ENCODE results near the gene PRMT2. TPM values are rescaled to one million over a fixed set of nuclear protein-coding genes. Genes with fewer than 3 reads are reported as not detected.

The PRMT2 gene
- total RNA-seq, 1 experiment from 2014 or later: 60.5 TPM

DNA sequence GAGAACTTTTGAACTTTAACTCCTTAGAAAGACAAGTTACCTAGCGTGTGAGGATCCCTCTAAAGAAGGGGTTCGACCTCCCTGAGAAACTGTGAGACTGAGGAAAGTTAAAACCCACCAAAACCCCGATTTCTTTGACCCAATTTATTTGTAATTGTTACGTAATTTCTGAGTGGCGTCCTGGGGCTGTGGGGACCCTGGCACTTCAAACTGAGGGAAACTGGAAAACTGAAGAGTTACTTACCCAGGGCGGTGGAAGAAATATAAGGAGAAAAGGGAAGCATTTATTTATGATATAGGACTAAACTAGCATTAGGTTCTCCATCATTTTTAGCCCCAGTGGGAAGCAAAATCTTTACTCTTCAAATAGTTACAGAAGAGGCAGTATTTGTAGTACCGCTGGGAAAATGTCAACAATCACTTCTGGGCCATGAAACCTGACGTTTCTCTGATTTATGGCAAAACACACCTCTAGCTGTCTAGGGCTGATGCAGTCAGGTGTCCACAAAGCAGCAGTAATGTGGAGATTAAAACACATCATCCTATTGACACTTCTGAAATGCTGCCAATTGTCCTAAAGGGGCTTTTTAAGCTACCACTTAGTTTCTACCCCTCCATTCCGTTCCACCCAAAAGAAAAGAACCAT, 31.0 kb upstream of the PRMT2 start:
- no peak overlapping the region for H3K4me3 ChIP-seq (ENCODE audit: low read depth in 2 of 2, low read length in 2 of 2)
- no peaks in the 10 kb centered on the region for H3K36me3 ChIP-seq (ENCODE audit: control insufficient read depth, insufficient read depth, low read length)
- POLR2A ChIA-PET: no interaction called here
- ATAC-seq (no peak), DNase-seq (ENCODE audit: low read depth, low spot score) (no peak)
- CTCF ChIA-PET: no interaction called here
- H3K27ac ChIP-seq (ENCODE audit: low read length): no peak overlapping the region
- intact Hi-C loops (cut with micrococcal nuclease; ENCODE audit: unreplicated experiment): no loop called here
- no peaks in the 10 kb centered on the region for H3K9me3 ChIP-seq (ENCODE audit: control insufficient read depth, insufficient read depth, low read depth, low read length)
- no peaks in the 10 kb centered on the region for H3K4me1 ChIP-seq (ENCODE audit: control insufficient read depth, insufficient read depth, low read length)
- no peaks in the 10 kb centered on the region for H3K27me3 ChIP-seq (ENCODE audit: control insufficient read depth, insufficient read depth, low read length)
- no peak for TF ChIP-seq TCF7L2 (IDR thresholded peaks at IDR 0.05; ENCODE audit: low read depth, low read length)
- TF ChIP-seq, protein P1, sequence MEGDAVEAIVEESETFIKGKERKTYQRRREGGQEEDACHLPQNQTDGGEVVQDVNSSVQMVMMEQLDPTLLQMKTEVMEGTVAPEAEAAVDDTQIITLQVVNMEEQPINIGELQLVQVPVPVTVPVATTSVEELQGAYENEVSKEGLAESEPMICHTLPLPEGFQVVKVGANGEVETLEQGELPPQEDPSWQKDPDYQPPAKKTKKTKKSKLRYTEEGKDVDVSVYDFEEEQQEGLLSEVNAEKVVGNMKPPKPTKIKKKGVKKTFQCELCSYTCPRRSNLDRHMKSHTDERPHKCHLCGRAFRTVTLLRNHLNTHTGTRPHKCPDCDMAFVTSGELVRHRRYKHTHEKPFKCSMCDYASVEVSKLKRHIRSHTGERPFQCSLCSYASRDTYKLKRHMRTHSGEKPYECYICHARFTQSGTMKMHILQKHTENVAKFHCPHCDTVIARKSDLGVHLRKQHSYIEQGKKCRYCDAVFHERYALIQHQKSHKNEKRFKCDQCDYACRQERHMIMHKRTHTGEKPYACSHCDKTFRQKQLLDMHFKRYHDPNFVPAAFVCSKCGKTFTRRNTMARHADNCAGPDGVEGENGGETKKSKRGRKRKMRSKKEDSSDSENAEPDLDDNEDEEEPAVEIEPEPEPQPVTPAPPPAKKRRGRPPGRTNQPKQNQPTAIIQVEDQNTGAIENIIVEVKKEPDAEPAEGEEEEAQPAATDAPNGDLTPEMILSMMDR (IDR thresholded peaks at IDR 0.05): no peak
- TF ChIP-seq, protein P2, sequence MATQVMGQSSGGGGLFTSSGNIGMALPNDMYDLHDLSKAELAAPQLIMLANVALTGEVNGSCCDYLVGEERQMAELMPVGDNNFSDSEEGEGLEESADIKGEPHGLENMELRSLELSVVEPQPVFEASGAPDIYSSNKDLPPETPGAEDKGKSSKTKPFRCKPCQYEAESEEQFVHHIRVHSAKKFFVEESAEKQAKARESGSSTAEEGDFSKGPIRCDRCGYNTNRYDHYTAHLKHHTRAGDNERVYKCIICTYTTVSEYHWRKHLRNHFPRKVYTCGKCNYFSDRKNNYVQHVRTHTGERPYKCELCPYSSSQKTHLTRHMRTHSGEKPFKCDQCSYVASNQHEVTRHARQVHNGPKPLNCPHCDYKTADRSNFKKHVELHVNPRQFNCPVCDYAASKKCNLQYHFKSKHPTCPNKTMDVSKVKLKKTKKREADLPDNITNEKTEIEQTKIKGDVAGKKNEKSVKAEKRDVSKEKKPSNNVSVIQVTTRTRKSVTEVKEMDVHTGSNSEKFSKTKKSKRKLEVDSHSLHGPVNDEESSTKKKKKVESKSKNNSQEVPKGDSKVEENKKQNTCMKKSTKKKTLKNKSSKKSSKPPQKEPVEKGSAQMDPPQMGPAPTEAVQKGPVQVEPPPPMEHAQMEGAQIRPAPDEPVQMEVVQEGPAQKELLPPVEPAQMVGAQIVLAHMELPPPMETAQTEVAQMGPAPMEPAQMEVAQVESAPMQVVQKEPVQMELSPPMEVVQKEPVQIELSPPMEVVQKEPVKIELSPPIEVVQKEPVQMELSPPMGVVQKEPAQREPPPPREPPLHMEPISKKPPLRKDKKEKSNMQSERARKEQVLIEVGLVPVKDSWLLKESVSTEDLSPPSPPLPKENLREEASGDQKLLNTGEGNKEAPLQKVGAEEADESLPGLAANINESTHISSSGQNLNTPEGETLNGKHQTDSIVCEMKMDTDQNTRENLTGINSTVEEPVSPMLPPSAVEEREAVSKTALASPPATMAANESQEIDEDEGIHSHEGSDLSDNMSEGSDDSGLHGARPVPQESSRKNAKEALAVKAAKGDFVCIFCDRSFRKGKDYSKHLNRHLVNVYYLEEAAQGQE (IDR thresholded peaks at IDR 0.05; ENCODE audit: insufficient read depth in 1 of 2, low read depth in 2 of 2, low read length in 1 of 2): no peak
- no peak for TF ChIP-seq POLR2AphosphoS5 (IDR thresholded peaks at IDR 0.05; ENCODE audit: low read depth, low read length)
- TF ChIP-seq SIN3A (IDR thresholded peaks at IDR 0.05; ENCODE audit: borderline replicate concordance, insufficient read depth, low read depth, low read length): no peak
- no TSS peak for BruUV-seq (replicated peaks)
- in situ Hi-C loops (cut with HindIII; ENCODE audit: low pct_unique_long_range_greater_than_20kb, low sequenced_read_pairs): no loop called here

DNA sequence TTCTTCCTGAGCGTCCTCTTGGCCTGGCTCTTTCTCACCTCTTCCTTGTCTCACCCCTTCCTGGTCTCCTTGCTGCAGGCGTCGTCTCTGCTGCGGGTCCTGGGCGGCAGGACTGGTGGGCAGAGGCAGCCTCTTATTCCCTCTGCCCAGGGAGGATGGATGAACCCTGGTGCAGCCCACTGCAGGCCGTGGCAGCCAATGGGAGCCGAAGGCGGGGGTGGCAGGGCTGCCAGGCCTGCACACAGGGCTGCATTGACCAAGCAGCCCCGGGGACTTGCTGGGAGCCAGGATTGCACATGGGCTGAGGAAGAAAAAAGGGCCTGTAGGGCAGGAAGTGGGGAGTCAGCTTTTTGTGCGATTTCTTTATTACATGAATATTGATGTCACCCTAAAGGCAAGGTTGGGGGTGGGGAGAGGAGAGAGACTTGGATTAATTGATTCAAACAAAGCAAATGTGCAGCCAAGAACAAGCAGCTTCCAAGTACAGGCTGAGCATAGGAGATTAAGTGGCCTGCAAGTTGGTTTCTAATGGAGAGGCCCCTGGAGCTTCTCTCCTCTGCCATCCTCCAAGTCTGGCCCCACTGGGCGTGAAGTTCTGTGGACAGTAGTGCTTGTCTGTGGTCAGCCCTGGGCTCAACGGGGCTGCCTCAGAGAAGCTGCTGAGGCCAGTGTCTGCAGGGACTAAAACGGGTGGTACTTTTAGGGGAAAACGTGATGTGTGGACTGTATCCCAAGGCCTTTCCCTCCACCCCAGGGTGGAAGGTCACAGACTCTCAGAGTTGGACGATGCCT, 30.3 kb upstream of the PRMT2 start, which contains the start of gene S100B:
Gene S100B (minus strand): TSS at position 108 of the 792 bp plus-strand sequence. CDS start 2,667 bp downstream, outside the sequence.
- no TSS peak for BruUV-seq (replicated peaks)
- ChIA-PET POLR2A (no interaction called here), CTCF (no interaction called here)
- Histone ChIP-seq H3K27me3 (ENCODE audit: control insufficient read depth, insufficient read depth, low read length) (no peaks in the 10 kb centered on the region), H3K4me3 (ENCODE audit: low read depth in 2 of 2, low read length in 2 of 2) (no peak within 1 kb of the TSS), H3K4me1 (ENCODE audit: control insufficient read depth, insufficient read depth, low read length) (no peaks in the 10 kb centered on the region), H3K9me3 (ENCODE audit: control insufficient read depth, insufficient read depth, low read depth, low read length) (no peaks in the 10 kb centered on the region), H3K36me3 (ENCODE audit: control insufficient read depth, insufficient read depth, low read length) (no peaks in the 10 kb centered on the region), H3K27ac (ENCODE audit: low read length) (no peak within 1 kb of the TSS)
- TF ChIP-seq, protein P1 (IDR thresholded peaks at IDR 0.05): no peak
- no peak for TF ChIP-seq TCF7L2 (IDR thresholded peaks at IDR 0.05; ENCODE audit: low read depth, low read length)
- TF ChIP-seq, protein P2 (IDR thresholded peaks at IDR 0.05; ENCODE audit: insufficient read depth in 1 of 2, low read depth in 2 of 2, low read length in 1 of 2): no peak
- no peak for TF ChIP-seq POLR2AphosphoS5 (IDR thresholded peaks at IDR 0.05; ENCODE audit: low read depth, low read length)
- ATAC-seq (no peak), DNase-seq (ENCODE audit: low read depth, low spot score) (no peak)
- intact Hi-C loops (cut with micrococcal nuclease; ENCODE audit: unreplicated experiment) (no loop called here), in situ Hi-C loops (cut with HindIII; ENCODE audit: low pct_unique_long_range_greater_than_20kb, low sequenced_read_pairs) (no loop called here)

Measured in Panc1 (cell line).